ENCODE results near the gene ANO9. TPM values are rescaled to one million over a fixed set of nuclear protein-coding genes. Genes with fewer than 3 reads are reported as not detected.

Gene ANO9
- total and polyA plus RNA-seq, 2 donors (not counting 1 experiment from before 2014, with no cell fraction given): not detected

DNA sequence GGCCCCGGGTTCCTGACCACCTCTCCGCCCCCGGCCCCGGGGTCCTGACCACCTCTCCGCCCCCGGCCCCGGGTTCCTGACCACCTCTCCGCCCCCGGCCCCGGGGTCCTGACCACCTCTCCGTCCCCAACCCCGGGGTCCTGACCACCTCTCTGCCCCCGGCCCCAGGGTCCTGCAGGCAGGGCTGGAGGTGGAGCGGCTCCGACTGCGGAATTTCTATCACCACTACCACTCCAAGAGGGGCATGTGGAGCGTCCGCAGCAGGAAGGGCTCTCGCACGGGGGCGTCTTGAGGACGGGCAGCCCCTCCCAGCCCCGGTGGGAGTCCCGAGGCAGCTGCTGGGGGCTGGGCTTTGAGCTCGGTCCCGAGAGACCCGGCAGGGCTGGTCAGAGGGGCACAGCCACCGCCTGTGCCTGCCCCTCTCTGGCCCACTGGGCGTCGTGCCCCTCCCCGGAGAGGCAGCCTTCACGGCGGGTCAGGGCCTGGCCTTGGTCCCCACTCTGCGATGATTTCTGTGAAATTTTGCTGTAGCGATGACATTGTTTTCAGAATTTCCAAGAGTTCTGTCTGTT, 60.2 kb downstream of the ANO9 start:
- Histone ChIP-seq H3K27ac (ENCODE audit: insufficient read depth, low read length) (no peak overlapping the region), H3K79me2 (ENCODE audit: control insufficient read depth, insufficient read depth, low read length) (no peaks in the 10 kb centered on the region), H3K36me3 (ENCODE audit: control insufficient read depth, insufficient read depth, low read length) (no peaks in the 10 kb centered on the region), H3K27me3 (ENCODE audit: control insufficient read depth, insufficient read depth, low read length) (no peaks in the 10 kb centered on the region), H3K9ac (ENCODE audit: insufficient read depth, low read length) (no peak overlapping the region), H3K4me2 (ENCODE audit: extremely low read depth, insufficient read depth, low read length) (no peak overlapping the region), H3K4me3 (replicated peaks in 1 of 4; ENCODE audit: control extremely low read depth in 1 of 4, insufficient read depth in 1 of 4, low read depth in 3 of 4, low read length in 4 of 4) (no peak overlapping the region), H3K4me1 (ENCODE audit: control insufficient read depth, extremely low read depth, insufficient read depth, low read length) (no peaks in the 10 kb centered on the region), H3K9me3 (ENCODE audit: control insufficient read depth, insufficient read depth, low read depth, low read length) (no peaks in the 10 kb centered on the region), H4K20me1 (ENCODE audit: control insufficient read depth, extremely low read depth, insufficient read depth, low read length) (no peaks in the 10 kb centered on the region), H2AFZ (ENCODE audit: low read length) (no peak overlapping the region)
- DNase-seq (ENCODE audit: low read depth in 2 of 2): no peak
- TF ChIP-seq, protein P1, sequence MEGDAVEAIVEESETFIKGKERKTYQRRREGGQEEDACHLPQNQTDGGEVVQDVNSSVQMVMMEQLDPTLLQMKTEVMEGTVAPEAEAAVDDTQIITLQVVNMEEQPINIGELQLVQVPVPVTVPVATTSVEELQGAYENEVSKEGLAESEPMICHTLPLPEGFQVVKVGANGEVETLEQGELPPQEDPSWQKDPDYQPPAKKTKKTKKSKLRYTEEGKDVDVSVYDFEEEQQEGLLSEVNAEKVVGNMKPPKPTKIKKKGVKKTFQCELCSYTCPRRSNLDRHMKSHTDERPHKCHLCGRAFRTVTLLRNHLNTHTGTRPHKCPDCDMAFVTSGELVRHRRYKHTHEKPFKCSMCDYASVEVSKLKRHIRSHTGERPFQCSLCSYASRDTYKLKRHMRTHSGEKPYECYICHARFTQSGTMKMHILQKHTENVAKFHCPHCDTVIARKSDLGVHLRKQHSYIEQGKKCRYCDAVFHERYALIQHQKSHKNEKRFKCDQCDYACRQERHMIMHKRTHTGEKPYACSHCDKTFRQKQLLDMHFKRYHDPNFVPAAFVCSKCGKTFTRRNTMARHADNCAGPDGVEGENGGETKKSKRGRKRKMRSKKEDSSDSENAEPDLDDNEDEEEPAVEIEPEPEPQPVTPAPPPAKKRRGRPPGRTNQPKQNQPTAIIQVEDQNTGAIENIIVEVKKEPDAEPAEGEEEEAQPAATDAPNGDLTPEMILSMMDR (conservative IDR thresholded peaks at IDR 0.05 in 1 of 2, IDR thresholded peaks at IDR 0.05 in 1 of 2; ENCODE audit: low read depth in 1 of 2, low read length in 2 of 2): no peak
- TF ChIP-seq EZH2 (IDR thresholded peaks at IDR 0.05; ENCODE audit: low read length, missing control alignments): no peak

DNA sequence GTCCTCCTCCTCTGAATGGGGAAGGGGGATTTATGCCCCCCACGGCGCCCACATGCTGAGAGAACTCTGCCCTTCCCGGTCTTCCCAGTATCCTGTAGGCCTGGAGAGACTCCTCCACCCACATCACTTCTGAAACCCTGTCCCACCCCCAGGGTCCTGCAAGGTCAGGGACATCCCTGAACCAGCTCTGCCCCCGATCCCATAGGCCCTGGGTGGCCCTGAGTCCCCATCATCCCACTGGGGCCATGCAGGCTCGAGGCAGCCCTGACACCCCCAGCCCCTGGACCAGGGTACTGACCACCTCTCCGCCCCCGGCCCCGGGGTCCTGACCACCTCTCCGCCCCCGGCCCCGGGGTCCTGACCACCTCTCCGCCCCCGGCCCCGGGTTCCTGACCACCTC, 60.8 kb downstream of the ANO9 start:
- Histone ChIP-seq H3K4me1 (ENCODE audit: control insufficient read depth, extremely low read depth, insufficient read depth, low read length) (no peaks in the 10 kb centered on the region), H3K36me3 (ENCODE audit: control insufficient read depth, insufficient read depth, low read length) (no peaks in the 10 kb centered on the region), H3K9ac (ENCODE audit: insufficient read depth, low read length) (no peak overlapping the region), H4K20me1 (ENCODE audit: control insufficient read depth, extremely low read depth, insufficient read depth, low read length) (no peaks in the 10 kb centered on the region), H3K4me2 (ENCODE audit: extremely low read depth, insufficient read depth, low read length) (no peak overlapping the region), H3K79me2 (ENCODE audit: control insufficient read depth, insufficient read depth, low read length) (no peaks in the 10 kb centered on the region), H3K4me3 (replicated peaks in 1 of 4; ENCODE audit: control extremely low read depth in 1 of 4, insufficient read depth in 1 of 4, low read depth in 3 of 4, low read length in 4 of 4) (no peak overlapping the region), H3K9me3 (ENCODE audit: control insufficient read depth, insufficient read depth, low read depth, low read length) (no peaks in the 10 kb centered on the region), H3K27ac (ENCODE audit: insufficient read depth, low read length) (no peak overlapping the region), H2AFZ (ENCODE audit: low read length) (no peak overlapping the region), H3K27me3 (ENCODE audit: control insufficient read depth, insufficient read depth, low read length) (no peaks in the 10 kb centered on the region)
- no peak for DNase-seq (ENCODE audit: low read depth in 2 of 2)
- no peak for TF ChIP-seq EZH2 (IDR thresholded peaks at IDR 0.05; ENCODE audit: low read length, missing control alignments)
- TF ChIP-seq, protein P1 (conservative IDR thresholded peaks at IDR 0.05 in 1 of 2, IDR thresholded peaks at IDR 0.05 in 1 of 2; ENCODE audit: low read depth in 1 of 2, low read length in 2 of 2): no peak

DNA sequence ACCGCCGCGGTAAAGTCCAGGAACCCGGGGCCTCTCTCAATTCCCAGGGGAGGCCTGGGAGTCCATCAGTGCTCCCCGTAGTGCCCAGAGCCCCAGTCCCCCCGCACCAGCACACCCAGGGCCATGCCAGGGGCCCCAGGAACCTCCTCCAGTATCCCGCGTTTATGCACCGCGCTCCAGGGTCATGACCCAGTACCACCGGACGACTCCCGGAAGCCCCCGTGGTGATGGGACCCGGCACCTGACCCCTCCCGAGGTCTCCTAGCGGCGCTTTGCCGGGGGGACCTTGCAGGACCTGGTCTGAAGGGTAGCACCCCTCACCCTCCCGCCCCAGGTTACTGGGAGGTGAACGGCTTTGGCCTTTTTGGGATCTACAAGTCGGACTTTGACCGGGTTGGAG, 61.3 kb downstream of the ANO9 start:
- H3K27ac ChIP-seq (ENCODE audit: insufficient read depth, low read length): no peak overlapping the region
- no peak overlapping the region for H3K9ac ChIP-seq (ENCODE audit: insufficient read depth, low read length)
- H4K20me1 ChIP-seq (ENCODE audit: control insufficient read depth, extremely low read depth, insufficient read depth, low read length): no peaks in the 10 kb centered on the region
- no peak overlapping the region for H3K4me3 ChIP-seq (replicated peaks in 1 of 4; ENCODE audit: control extremely low read depth in 1 of 4, insufficient read depth in 1 of 4, low read depth in 3 of 4, low read length in 4 of 4)
- no peak for TF ChIP-seq EZH2 (IDR thresholded peaks at IDR 0.05; ENCODE audit: low read length, missing control alignments)
- TF ChIP-seq, protein P1 (conservative IDR thresholded peaks at IDR 0.05 in 1 of 2, IDR thresholded peaks at IDR 0.05 in 1 of 2; ENCODE audit: low read depth in 1 of 2, low read length in 2 of 2): no peak
- no peaks in the 10 kb centered on the region for H3K4me1 ChIP-seq (ENCODE audit: control insufficient read depth, extremely low read depth, insufficient read depth, low read length)
- H3K79me2 ChIP-seq (ENCODE audit: control insufficient read depth, insufficient read depth, low read length): no peaks in the 10 kb centered on the region
- H3K27me3 ChIP-seq (ENCODE audit: control insufficient read depth, insufficient read depth, low read length): no peaks in the 10 kb centered on the region
- H2AFZ ChIP-seq (ENCODE audit: low read length): no peak overlapping the region
- DNase-seq (ENCODE audit: low read depth in 2 of 2): no peak
- H3K9me3 ChIP-seq (ENCODE audit: control insufficient read depth, insufficient read depth, low read depth, low read length): no peaks in the 10 kb centered on the region
- H3K4me2 ChIP-seq (ENCODE audit: extremely low read depth, insufficient read depth, low read length): no peak overlapping the region
- H3K36me3 ChIP-seq (ENCODE audit: control insufficient read depth, insufficient read depth, low read length): no peaks in the 10 kb centered on the region

Measured in fibroblast of lung (primary cell).